DND-41 (cell line): ENCODE data around the gene MSRB3.
"Not testable (repeated sequence)": the region's sequence is repeated elsewhere in the genome, so short reads cannot be mapped to it uniquely, and the experiment has no call there.

ENCODE experiments used
- ATAC-seq: fragments of 200-7000 bp; cut with Tn5 transposase; 3 replicates; pipeline ENCODE4 v1.9.1; 2021; ENCODE audit warnings: low read depth; ENCODE audit not compliant: insufficient read depth
- DNase-seq: peaks from one replicate; pipeline ENCODE4 v3.0.0-alpha.2; 2020
- H2AFZ ChIP-seq: 2 replicates; pipeline ENCODE4 v1.6.0; 2012; ENCODE audit warnings: low read depth, low read length
- H3K27ac ChIP-seq: 2 replicates; pipeline ENCODE4 v1.5.1; 2012; ENCODE audit warnings: low read length, inconsistent platforms
- H3K27me3 ChIP-seq: fragments of 200-600 bp; sonication (generic); 2 replicates; pipeline ENCODE4 v1.6.0; 2012; ENCODE audit warnings: low read length, mild to moderate bottlenecking, inconsistent platforms; ENCODE audit not compliant: insufficient read depth, poor library complexity
- H3K36me3 ChIP-seq: 2 replicates; pipeline ENCODE4 v1.5.1; 2012; ENCODE audit warnings: low read length, inconsistent platforms; ENCODE audit not compliant: insufficient read depth
- H3K4me1 ChIP-seq: 2 replicates; pipeline ENCODE4 v1.5.1; 2012; ENCODE audit warnings: mild to moderate bottlenecking, low read length; ENCODE audit not compliant: insufficient read depth
- H3K4me2 ChIP-seq: 2 replicates; pipeline ENCODE4 v1.6.0; 2012; ENCODE audit warnings: mild to moderate bottlenecking, moderate library complexity, low read length, inconsistent platforms; ENCODE audit not compliant: insufficient read depth
- H3K4me3 ChIP-seq, 2 experiments: fragments of 200-600 bp in 1 of 2; shearing (Covaris generic) in 1 of 2; 2 replicates each; pipeline ENCODE4 v1.5.1; 2012 to 2016; ENCODE audit warnings: inconsistent platforms in 2 of 2, low read length in 2 of 2, mild to moderate bottlenecking in 2 of 2, low read depth in 1 of 2, moderate library complexity in 1 of 2
- H3K79me2 ChIP-seq: 2 replicates; pipeline ENCODE4 v1.6.0; 2012; ENCODE audit warnings: low read length, inconsistent platforms; ENCODE audit not compliant: insufficient read depth
- H3K9ac ChIP-seq: 2 replicates; pipeline ENCODE4 v1.6.0; 2012; ENCODE audit warnings: low read depth, mild to moderate bottlenecking, inconsistent platforms, low read length, moderate library complexity
- H3K9me3 ChIP-seq: 2 replicates; pipeline ENCODE4 v1.5.1; 2012; ENCODE audit warnings: low read length, moderate library complexity, mild to moderate bottlenecking, inconsistent platforms; ENCODE audit not compliant: insufficient read depth, severe bottlenecking
- H4K20me1 ChIP-seq: 2 replicates; pipeline ENCODE4 v1.6.0; 2012; ENCODE audit warnings: low read length; ENCODE audit not compliant: insufficient read depth
- CTCF ChIP-seq: IDR thresholded peaks from 2 replicates; pipeline ENCODE4 v1.5.1; 2012; ENCODE audit warnings: borderline replicate concordance, low read length, moderate library complexity, mild to moderate bottlenecking; ENCODE audit not compliant: poor library complexity, severe bottlenecking; ENCODE audit errors: extremely low read depth
- EZH2 ChIP-seq: IDR thresholded peaks from 3 replicates; pipeline ENCODE4 v1.6.1; 2012; ENCODE audit warnings: borderline replicate concordance, low read depth, mild to moderate bottlenecking, moderate library complexity, low read length, inconsistent platforms; ENCODE audit not compliant: severe bottlenecking

The MSRB3 gene

GRCh38 chr12:65474831-65475230 is 196.3 kb downstream of the MSRB3 start:
- Histone ChIP-seq H3K4me2 (no peak overlapping the region), H3K27ac (no peak overlapping the region), H3K9ac (no peak overlapping the region), H3K4me3 (no peak overlapping the region), H3K79me2 (no peaks in the 10 kb centered on the region), H3K36me3 (no peaks in the 10 kb centered on the region), H3K27me3 (no peaks in the 10 kb centered on the region), H4K20me1 (no peaks in the 10 kb centered on the region), H3K4me1 (no peaks in the 10 kb centered on the region), H3K9me3 (no peaks in the 10 kb centered on the region), H2AFZ (no peak overlapping the region)
- DNase-seq (no peak), ATAC-seq (no peak)
- TF ChIP-seq EZH2: no peak
- TF ChIP-seq CTCF: no peak

- no peaks in the 10 kb centered on the region for H3K79me2 ChIP-seq
- no peaks in the 10 kb centered on the region for H3K4me1 ChIP-seq
- peaks cover 5% of the 10 kb centered on the region for H3K9me3 ChIP-seq
- DNase-seq: no peak
- no peak overlapping the region for H3K4me3 ChIP-seq
- no peak overlapping the region for H3K4me2 ChIP-seq
- H3K27me3 ChIP-seq: no peaks in the 10 kb centered on the region
- TF ChIP-seq CTCF (no peak), EZH2 (no peak)
- H4K20me1 ChIP-seq: no peaks in the 10 kb centered on the region
- no peak overlapping the region for H2AFZ ChIP-seq
- no peak overlapping the region for H3K9ac ChIP-seq
- no peak overlapping the region for H3K27ac ChIP-seq
- no peaks in the 10 kb centered on the region for H3K36me3 ChIP-seq
- no peak for ATAC-seq
These were observed 199.2 kb downstream of the MSRB3 start for GRCh38 chr12:65477721-65478120.

GRCh38 chr12:65483891-65484516 is 205.5 kb downstream of the MSRB3 start:
- H2AFZ ChIP-seq, H3K4me3 ChIP-seq, H3K4me2 ChIP-seq, H4K20me1 ChIP-seq, H3K36me3 ChIP-seq, H3K27ac ChIP-seq, H3K9ac ChIP-seq, H3K4me1 ChIP-seq, DNase-seq, H3K27me3 ChIP-seq, H3K79me2 ChIP-seq, ATAC-seq: not testable (repeated sequence)
- H3K9me3 ChIP-seq: peaks cover 22% of the 10 kb centered on the region

- H3K9me3 ChIP-seq: peaks cover 12% of the 10 kb centered on the region
- H3K27ac ChIP-seq: no peak overlapping the region
- DNase-seq (no peak), ATAC-seq (no peak)
- no peak overlapping the region for H2AFZ ChIP-seq
- H3K9ac ChIP-seq: no peak overlapping the region
- no peaks in the 10 kb centered on the region for H3K36me3 ChIP-seq
- no peaks in the 10 kb centered on the region for H3K27me3 ChIP-seq
- peaks cover 6% of the 10 kb centered on the region; the same call in 1 of the 2 replicates for H3K4me1 ChIP-seq
- H3K4me3 ChIP-seq: no peak overlapping the region
- TF ChIP-seq CTCF: no peak
- TF ChIP-seq EZH2: no peak
- H4K20me1 ChIP-seq: no peaks in the 10 kb centered on the region
- no peak overlapping the region for H3K4me2 ChIP-seq
- no peaks in the 10 kb centered on the region for H3K79me2 ChIP-seq
These were observed 209.7 kb downstream of the MSRB3 start for GRCh38 chr12:65488197-65488596.
